ENCODE results near the gene CTNNA3. TPM values are rescaled to one million over a fixed set of nuclear protein-coding genes. Genes with fewer than 3 reads are reported as not detected.

Gene CTNNA3
- total RNA-seq, 1 donor from 2014 or later, result 129 TPM

DNA sequence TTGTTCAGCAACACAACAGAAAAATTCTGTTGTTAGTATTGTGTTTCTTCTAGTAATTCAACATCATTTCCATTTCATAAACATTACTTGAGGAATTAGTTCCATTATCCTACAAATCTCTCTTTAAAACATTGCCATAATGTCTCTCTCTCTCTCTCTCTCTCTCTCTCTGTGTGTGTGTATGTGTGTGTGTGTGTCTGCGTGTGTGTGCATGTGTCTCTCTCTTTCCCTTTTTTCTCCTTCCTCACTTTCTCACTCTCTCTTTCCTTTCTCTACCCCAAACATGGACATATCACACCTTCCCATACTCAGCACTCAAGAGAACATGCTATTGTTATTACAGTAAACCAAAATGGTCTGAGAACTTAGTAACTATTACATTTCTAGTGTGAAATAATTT, 753.6 kb downstream of the CTNNA3 start:
- ATAC-seq (ENCODE audit: poor library complexity), result no peak
- DNase-seq, result no peak
- intact Hi-C loops (cut with DNase I), result no loop called here

DNA sequence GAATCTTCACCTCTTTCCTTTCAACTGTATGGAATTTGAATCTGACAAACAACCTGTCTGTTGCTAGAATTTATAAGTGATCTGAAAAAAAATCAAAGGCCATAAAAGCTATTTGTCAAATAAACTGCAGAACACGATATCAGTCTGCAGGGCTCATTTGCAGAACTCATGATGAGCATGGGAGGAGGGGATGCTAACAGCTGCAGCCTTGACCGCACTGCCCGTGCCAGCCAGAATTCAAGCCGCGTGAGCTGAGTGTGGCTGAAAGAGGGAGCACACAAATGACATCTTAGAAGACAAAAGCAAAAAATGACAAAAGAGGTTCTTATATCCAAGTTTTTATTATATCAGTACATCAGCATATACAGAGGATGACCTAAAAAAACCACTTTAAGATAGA, 754.5 kb downstream of the CTNNA3 start:
- no peak for ATAC-seq (ENCODE audit: poor library complexity)
- intact Hi-C loops (cut with DNase I), result no loop called here
- DNase-seq, result no peak

GRCh38 chr10:66940965-66941364, 755.0 kb downstream of the CTNNA3 start:
- intact Hi-C loops (cut with DNase I), result no loop called here
- ATAC-seq (ENCODE audit: poor library complexity), result no peak
- no peak for DNase-seq

GRCh38 chr10:66934711-66935110, 761.3 kb downstream of the CTNNA3 start:
- ATAC-seq (ENCODE audit: poor library complexity) (no peak), DNase-seq (no peak)
- intact Hi-C loops (cut with DNase I), result no loop called here

DNA sequence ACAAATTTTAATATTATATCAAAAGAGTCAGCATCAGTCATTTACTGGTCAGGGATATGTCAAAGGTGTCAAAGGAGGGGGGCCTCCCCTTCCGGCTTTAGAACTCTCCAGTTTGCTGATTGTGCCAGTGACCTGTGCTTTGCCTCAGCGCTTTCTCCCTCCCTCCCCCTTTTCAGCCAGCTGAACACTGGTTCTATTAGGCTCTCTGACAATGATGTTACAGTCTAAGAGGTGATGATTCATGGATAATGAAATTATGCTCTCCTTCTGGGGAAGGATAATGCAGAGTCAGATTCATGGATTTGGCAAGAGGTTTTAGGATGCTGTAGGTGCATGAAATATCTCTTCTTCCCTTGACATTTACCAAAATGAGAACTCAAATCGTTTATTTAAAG, 764.0 kb downstream of the CTNNA3 start:
- intact Hi-C loops (cut with DNase I), result no loop called here
- no peak for ATAC-seq (ENCODE audit: poor library complexity)
- no peak for DNase-seq

- intact Hi-C loops (cut with DNase I), result no loop called here
- ATAC-seq (ENCODE audit: poor library complexity) (peak; percentile 66), DNase-seq (no peak)
Measured at GRCh38 chr10:66931340-66931948, 764.6 kb downstream of the CTNNA3 start.

DNA sequence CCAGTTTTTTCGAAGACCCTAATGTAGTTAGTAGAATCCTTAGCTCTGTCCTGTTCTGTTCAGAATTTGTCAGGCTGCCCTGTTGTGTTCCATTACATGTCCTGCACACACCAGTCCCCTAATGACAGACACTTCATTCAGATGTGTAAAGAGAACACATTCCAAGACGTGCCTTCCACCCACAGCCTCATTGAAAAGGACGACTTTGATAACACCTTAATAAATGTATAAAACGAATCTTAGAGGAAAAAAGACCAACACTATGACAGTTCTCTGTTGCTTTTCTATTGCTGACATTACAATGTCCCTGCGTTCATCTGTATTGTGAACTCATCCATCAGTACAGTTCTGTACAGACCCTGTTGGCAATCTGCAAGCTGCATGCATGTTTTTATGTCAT, 766.6 kb downstream of the CTNNA3 start:
- ATAC-seq (ENCODE audit: poor library complexity) (no peak), DNase-seq (no peak)
- intact Hi-C loops (cut with DNase I), result no loop called here

- intact Hi-C loops (cut with DNase I), result no loop called here
- no peak for ATAC-seq (ENCODE audit: poor library complexity)
- DNase-seq, result no peak
Measured at GRCh38 chr10:66928776-66929175, 767.2 kb downstream of the CTNNA3 start.

DNA sequence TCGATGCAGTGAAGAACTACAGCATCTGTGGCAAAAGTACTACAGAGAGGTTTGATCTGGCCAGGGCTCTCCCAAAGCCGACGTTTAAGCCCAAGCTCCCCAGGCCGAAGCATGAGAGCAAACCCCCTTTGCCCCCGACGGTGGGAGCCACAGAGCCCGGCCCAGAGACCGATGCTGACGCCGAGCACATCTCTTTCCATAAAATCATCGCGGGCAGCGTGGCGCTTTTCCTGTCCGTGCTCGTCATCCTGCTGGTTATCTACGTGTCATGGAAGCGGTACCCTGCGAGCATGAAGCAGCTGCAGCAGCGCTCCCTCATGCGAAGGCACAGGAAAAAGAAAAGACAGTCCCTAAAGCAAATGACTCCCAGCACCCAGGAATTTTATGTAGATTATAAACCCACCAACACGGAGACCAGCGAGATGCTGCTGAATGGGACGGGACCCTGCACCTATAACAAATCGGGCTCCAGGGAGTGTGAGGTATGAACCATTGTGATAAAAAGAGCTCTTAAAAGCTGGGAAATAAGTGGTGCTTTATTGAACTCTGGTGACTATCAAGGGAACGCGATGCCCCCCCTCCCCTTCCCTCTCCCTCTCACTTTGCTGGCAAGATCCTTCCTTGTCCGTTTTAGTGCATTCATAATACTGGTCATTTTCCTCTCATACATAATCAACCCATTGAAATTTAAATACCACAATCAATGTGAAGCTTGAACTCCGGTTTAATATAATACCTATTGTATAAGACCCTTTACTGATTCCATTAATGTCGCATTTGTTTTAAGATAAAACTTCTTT, 767.8 kb downstream of the CTNNA3 start:
- DNase-seq (peak; percentile 35), ATAC-seq (ENCODE audit: poor library complexity) (peak; percentile 41)
- intact Hi-C loops (cut with DNase I), result no loop called here

DNA sequence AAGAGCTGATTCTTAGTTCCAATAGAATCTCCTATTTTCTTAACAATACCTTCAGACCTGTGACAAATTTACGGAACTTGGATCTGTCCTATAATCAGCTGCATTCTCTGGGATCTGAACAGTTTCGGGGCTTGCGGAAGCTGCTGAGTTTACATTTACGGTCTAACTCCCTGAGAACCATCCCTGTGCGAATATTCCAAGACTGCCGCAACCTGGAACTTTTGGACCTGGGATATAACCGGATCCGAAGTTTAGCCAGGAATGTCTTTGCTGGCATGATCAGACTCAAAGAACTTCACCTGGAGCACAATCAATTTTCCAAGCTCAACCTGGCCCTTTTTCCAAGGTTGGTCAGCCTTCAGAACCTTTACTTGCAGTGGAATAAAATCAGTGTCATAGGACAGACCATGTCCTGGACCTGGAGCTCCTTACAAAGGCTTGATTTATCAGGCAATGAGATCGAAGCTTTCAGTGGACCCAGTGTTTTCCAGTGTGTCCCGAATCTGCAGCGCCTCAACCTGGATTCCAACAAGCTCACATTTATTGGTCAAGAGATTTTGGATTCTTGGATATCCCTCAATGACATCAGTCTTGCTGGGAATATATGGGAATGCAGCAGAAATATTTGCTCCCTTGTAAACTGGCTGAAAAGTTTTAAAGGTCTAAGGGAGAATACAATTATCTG, 768.6 kb downstream of the CTNNA3 start:
- no peak for DNase-seq
- no peak for ATAC-seq (ENCODE audit: poor library complexity)
- intact Hi-C loops (cut with DNase I), result no loop called here

DNA sequence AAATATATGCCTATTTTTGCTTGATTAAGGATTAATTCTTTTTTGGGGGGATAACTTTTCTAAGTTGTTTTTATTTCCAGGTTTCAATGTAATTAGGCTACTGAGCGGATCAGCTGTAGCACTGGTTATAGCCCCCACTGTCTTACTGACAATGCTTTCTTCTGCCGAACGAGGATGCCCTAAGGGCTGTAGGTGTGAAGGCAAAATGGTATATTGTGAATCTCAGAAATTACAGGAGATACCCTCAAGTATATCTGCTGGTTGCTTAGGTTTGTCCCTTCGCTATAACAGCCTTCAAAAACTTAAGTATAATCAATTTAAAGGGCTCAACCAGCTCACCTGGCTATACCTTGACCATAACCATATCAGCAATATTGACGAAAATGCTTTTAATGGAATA, 769.2 kb downstream of the CTNNA3 start:
- no peak for DNase-seq
- no peak for ATAC-seq (ENCODE audit: poor library complexity)
- intact Hi-C loops (cut with DNase I), result no loop called here

DNA sequence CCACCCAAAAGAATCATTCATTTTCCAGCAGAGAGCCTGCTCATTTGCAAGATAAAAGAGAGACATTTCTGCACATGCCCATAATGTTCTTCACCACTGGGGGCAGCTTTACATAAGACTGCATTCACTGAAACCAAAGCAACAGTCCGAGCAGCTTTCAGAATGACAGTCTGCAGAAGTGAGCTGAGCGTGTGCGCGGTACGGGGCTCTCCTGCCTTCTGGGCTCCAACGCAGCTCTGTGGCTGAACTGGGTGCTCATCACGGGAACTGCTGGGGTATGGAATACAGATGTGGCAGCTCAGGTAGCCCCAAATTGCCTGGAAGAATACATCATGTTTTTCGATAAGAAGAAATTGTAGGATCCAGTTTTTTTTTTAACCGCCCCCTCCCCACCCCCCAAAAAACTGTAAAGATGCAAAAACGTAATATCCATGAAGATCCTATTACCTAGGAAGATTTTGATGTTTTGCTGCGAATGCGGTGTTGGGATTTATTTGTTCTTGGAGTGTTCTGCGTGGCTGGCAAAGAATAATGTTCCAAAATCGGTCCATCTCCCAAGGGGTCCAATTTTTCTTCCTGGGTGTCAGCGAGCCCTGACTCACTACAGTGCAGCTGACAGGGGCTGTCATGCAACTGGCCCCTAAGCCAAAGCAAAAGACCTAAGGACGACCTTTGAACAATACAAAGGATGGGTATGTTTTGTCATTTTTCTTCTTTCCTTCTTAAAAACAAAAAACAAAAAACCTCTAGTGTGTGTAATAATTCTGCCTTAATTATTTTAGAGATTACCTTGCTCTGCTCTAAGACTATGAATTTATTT, 769.9 kb downstream of the CTNNA3 start, which contains the start of gene LRRTM3:
LRRTM3 (plus strand) TSS at position 141 of the 820 bp plus-strand sequence.
- intact Hi-C loops (cut with DNase I), result no loop called here
- DNase-seq (peak; percentile 30), ATAC-seq (ENCODE audit: poor library complexity) (peak; percentile 91)

DNA sequence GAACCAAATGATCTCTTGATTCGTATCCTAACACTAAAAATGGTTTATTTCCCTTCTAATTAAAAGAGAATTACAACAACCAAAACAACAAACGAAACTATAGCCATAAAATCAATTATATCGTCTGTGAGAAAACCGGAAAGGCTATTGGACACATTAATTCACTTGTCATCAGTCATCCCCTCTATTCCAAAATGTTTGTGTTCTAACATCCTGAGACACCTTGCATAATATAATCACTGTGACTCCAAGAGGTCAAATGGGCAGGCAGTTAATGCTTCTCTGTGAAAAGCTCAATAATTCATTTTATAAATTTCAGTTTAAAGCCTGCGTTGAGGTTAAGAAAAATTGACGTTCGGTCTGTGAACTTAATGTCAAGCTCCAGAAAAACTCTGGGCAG, 770.6 kb downstream of the CTNNA3 start:
- DNase-seq, result no peak
- no peak for ATAC-seq (ENCODE audit: poor library complexity)
- intact Hi-C loops (cut with DNase I), result no loop called here

GRCh38 chr10:66924674-66925345, 771.2 kb downstream of the CTNNA3 start:
- DNase-seq (no peak), ATAC-seq (ENCODE audit: poor library complexity) (no peak)
- intact Hi-C loops (cut with DNase I), result no loop called here

GRCh38 chr10:66919248-66919647, 776.7 kb downstream of the CTNNA3 start:
- DNase-seq, result no peak
- intact Hi-C loops (cut with DNase I), result no loop called here
- no peak for ATAC-seq (ENCODE audit: poor library complexity)

DNA sequence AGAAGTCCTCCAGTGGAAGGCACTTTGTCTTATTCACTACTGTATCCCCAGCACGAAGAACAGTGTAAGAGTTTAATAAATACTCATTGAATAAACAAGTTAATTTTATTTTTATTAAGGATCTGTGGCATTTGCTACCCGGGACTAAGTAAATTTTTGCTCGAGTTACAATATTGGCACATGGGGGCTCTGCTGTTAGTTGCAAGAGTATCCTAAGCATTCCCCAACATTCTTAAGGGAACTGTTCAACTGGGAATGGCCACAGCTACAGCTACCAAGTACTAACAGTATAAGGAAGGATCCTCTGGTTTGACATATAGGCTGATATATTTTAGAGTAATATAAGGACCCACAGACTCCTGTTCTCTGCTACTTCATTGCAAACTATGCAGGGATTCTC, 778.9 kb downstream of the CTNNA3 start:
- intact Hi-C loops (cut with DNase I), result no loop called here
- ATAC-seq (ENCODE audit: poor library complexity) (no peak), DNase-seq (no peak)

DNA sequence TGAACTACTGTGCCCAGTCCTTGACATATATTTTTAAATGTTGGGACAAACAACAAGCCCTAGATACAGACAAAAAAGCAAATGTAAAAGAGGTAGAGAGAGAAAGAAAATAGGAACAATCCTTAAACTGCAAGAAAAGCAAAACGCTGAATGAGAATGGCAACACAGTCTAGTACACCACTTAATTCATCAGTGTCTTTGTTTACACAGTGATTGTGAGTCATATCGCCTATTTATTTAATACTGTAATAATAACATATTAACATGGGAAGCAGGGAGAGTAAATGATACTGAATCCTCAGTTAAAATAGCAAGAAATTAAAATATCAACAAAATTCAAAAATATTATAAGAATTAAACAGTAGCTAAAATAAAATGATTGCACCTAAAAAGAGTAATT, 780.0 kb downstream of the CTNNA3 start:
- DNase-seq (no peak), ATAC-seq (ENCODE audit: poor library complexity) (no peak)
- intact Hi-C loops (cut with DNase I), result no loop called here

DNA sequence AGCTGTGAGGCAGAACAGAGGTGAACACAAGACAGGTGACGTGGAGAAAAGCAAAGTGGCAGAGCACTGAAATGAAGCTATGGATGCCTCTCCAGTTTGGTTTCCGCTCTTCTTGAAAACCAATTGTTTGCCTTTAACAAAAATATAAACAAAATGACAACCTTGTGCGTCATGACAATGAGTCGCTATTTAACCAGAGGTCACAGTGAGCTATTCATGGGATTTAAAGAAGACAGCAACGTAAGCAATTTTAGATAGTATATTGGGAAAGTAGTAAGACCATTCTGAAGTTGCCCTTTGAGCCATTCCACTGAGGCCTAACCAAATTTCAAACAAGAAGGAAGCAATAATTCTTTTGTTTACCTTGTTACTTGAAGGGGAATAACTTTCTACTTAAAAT, 785.3 kb downstream of the CTNNA3 start:
- ATAC-seq (ENCODE audit: poor library complexity), result no peak
- intact Hi-C loops (cut with DNase I), result no loop called here
- DNase-seq, result no peak

DNA sequence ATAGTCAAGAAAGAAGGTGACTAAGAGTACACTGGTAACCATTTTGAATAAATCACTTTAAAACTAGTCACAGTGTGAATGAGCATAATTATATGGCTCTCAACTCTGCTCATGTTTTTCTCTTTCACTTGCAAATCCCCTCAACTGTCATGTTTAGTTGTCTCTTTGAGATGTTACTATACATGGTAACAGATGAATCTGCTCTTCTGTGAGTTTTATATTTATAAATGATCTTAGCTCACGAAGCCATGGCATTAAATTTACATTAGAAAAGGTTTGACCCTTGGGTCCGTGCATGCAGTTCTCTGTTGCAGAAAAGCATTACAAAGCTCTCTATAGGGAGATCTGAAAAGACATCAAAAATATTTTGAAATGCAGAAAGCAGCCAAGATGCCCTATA, 803.1 kb downstream of the CTNNA3 start:
- intact Hi-C loops (cut with DNase I), result no loop called here
- ATAC-seq (ENCODE audit: poor library complexity), result no peak
- no peak for DNase-seq

Data from Right ventricle myocardium superior (tissue), 1 donor.